NB4 (cell line): ENCODE results near the gene TMEM217.

ENCODE experiments used
- CTCF ChIP-seq: IDR thresholded peaks from one replicate; pipeline ENCODE4 v1.5.1; 2012; ENCODE audit warnings: low read depth, low read length
- MYC ChIP-seq: IDR thresholded peaks from 2 replicates; pipeline ENCODE4 v1.6.1; 2011; ENCODE audit warnings: low read depth, low read length
- POLR2A ChIP-seq: IDR thresholded peaks from 2 replicates; pipeline ENCODE4 v1.6.1; 2011; ENCODE audit warnings: mild to moderate bottlenecking; ENCODE audit not compliant: insufficient read length; ENCODE audit errors: extremely low read depth

GRCh38 chr6:37244430-37245310 is 13.3 kb downstream of the TMEM217 start:
- TF ChIP-seq CTCF (no peak), POLR2A (no peak), MYC (no peak)
